Hepatocyte (in vitro differentiated cells): ENCODE measurements around the gene C9.

Experiments
- EZH2 ChIP-seq: fragments of 200-600 bp; sonication (generic); IDR thresholded peaks from 2 replicates; pipeline ENCODE4 v1.6.1; 2016; ENCODE audit warnings: antibody characterized with exemption, mild to moderate bottlenecking, borderline replicate concordance
- EZH2phosphoT487 ChIP-seq: fragments of 200-600 bp; sonication (generic); IDR thresholded peaks from one replicate; pipeline ENCODE4 v1.6.1; 2018; ENCODE audit warnings: antibody characterized with exemption, mild to moderate bottlenecking, low read depth, moderate library complexity; ENCODE audit not compliant: unreplicated experiment, severe bottlenecking
- TF ChIP-seq, protein P1 (sequence below): fragments of 200-600 bp; sonication (generic); IDR thresholded peaks from 2 replicates; pipeline ENCODE4 v1.5.1; 2016; ENCODE audit warnings: antibody characterized with exemption, mild to moderate bottlenecking; ENCODE audit not compliant: poor library complexity

DNA sequence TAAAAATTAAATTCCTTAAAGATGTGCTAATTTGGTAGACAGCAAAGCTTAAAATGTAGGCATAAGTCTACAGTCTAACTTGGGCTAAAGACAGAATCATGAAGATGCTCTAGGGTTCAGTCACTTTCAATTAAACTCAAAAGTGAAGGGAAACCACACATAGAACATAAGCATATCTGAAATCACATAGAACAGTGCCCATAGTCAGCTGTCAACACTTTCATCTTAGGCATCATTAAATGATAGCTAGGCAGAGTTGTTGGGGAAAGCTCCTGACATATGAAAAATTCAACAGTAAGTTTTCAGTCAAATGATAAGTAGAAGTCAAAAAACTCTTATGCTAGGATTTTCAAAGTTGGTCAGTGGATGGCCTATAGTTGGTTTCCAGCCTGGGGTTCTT is 49.5 kb upstream of the C9 start:
- TF ChIP-seq EZH2phosphoT487 (no peak), EZH2 (no peak)
- TF ChIP-seq, protein P1, sequence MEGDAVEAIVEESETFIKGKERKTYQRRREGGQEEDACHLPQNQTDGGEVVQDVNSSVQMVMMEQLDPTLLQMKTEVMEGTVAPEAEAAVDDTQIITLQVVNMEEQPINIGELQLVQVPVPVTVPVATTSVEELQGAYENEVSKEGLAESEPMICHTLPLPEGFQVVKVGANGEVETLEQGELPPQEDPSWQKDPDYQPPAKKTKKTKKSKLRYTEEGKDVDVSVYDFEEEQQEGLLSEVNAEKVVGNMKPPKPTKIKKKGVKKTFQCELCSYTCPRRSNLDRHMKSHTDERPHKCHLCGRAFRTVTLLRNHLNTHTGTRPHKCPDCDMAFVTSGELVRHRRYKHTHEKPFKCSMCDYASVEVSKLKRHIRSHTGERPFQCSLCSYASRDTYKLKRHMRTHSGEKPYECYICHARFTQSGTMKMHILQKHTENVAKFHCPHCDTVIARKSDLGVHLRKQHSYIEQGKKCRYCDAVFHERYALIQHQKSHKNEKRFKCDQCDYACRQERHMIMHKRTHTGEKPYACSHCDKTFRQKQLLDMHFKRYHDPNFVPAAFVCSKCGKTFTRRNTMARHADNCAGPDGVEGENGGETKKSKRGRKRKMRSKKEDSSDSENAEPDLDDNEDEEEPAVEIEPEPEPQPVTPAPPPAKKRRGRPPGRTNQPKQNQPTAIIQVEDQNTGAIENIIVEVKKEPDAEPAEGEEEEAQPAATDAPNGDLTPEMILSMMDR: no peak
